Coronary artery (tissue), 2 donors: ENCODE measurements around the gene SLC2A3.

ENCODE experiments used
- DNase-seq: peaks from one replicate; pipeline ENCODE4 v3.0.0-alpha.2; 2017; ENCODE audit warnings: low spot score
- H3K27ac ChIP-seq, 2 donors: fragments of 200-600 bp; sonication (generic); one replicate each; pipeline ENCODE4 v1.5.1; 2016 to 2019
- H3K4me3 ChIP-seq: fragments of 200-600 bp; sonication (generic); 2 replicates; pipeline ENCODE4 v1.5.1; 2016; ENCODE audit warnings: mild to moderate bottlenecking, moderate library complexity
- CTCF ChIP-seq: fragments of 200-600 bp; sonication (generic); IDR thresholded peaks from one replicate; pipeline ENCODE4 v1.5.1; 2019; ENCODE audit warnings: antibody characterized with exemption

SLC2A3 gene

GRCh38 chr12:7879246-7879645 is 56.7 kb downstream of the SLC2A3 start:
- no peak for TF ChIP-seq CTCF

GRCh38 chr12:7877420-7877819 is 58.6 kb downstream of the SLC2A3 start:
- no peak overlapping the region for H3K4me3 ChIP-seq
- DNase-seq: no peak
- no peak overlapping the region for H3K27ac ChIP-seq
- no peak for TF ChIP-seq CTCF

More at GRCh38 chr12:7879246-7879645, 56.7 kb downstream of the SLC2A3 start:
- H3K27ac ChIP-seq: no peak overlapping the region
- DNase-seq: no peak
- H3K4me3 ChIP-seq: no peak overlapping the region

- H3K4me3 ChIP-seq: peak within 1 kb of the TSS; percentile 57
- DNase-seq: no peak
- no peak for TF ChIP-seq CTCF
- H3K27ac ChIP-seq: no peak within 1 kb of the TSS
Observed at GRCh38 chr12:7872566-7873319, 63.2 kb downstream of the SLC2A3 start, which contains the start of gene SLC2A14. Gene SLC2A14 (minus strand): TSS chr12:7872915. CDS start chr12:7869880, 3,035 bp downstream.

GRCh38 chr12:7870335-7870734 is 65.7 kb downstream of the SLC2A3 start:
- no peak overlapping the region for H3K27ac ChIP-seq
- no peak overlapping the region for H3K4me3 ChIP-seq
- no peak for TF ChIP-seq CTCF
- no peak for DNase-seq
